ENCODE measurements around the gene WBP11.
A peak's percentile ranks its signal among the peaks of the same experiment; 100 is the strongest.

WBP11 gene

DNA sequence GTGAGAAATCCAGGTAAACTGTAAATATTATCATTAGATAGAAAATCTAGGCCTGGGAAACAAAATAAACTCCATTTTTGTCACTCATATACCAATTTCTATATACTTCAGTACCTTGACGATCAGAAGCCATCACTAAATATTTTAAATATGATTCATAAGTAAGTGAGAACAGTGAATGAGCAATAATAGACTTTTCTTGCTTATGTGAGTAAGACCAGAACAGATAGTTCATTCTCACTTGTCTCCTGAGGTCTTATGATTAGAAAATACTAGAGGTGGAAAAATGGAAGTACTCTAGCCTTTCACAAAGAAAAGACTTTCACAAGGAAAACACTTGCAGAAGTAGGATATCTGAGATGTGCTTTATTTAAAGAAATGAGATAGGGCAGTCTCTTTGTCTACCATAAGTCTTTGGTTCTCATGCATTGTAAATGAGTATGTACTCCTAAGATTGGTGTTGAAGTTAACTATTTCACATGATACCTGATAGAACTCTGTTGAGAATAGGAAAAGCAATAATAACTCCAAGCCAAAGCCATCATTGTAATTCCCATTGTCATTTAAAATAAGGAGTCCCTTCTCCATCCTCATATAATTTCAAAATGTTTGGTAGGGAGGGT, 20.8 kb upstream of the WBP11 start:
- no peak for FAIRE-seq

DNA sequence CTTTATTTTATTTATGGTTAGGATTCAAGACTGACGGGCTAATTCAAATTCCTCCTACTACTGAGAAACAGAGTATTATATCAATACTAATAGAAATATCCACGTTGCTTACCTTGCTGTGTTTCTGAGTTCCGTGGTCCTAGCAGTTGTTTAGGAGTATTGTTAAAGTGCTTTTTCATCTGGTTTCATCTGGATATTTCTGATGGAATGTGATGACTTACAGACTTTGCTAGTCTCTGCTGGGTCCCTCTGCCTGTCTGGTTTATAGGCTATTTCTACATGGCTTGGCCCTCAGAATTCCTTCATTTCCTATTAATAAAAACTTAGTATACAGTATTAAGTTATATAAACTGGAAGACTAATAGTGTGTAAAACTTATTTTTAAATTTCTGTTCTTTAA, 10.7 kb upstream of the WBP11 start, which contains the start of gene SMCO3:
SMCO3 (minus strand) TSS at position 169 of the 400 bp plus-strand sequence. CDS start 7,502 bp downstream, outside the sequence.
- no peak for FAIRE-seq

DNA sequence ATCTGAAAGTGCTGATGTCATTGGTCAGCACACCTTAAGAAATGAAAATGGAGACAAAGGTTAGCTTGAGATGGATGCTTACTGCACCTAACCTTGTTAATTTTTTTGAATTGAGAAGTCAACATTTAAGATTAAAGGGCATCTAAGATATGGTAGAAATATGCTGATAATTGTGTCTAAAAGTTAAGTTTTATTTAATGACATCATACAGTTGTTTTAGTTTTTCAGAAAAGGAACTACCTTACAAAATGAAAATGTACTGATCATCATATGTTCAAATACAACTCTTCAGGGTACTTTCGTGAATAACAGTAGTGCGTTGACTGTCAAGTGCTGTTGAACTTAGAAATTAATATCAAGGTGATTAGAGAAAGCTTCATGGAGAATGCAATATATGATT, 8.2 kb upstream of the WBP11 start:
- FAIRE-seq, result peak; percentile 21

DNA sequence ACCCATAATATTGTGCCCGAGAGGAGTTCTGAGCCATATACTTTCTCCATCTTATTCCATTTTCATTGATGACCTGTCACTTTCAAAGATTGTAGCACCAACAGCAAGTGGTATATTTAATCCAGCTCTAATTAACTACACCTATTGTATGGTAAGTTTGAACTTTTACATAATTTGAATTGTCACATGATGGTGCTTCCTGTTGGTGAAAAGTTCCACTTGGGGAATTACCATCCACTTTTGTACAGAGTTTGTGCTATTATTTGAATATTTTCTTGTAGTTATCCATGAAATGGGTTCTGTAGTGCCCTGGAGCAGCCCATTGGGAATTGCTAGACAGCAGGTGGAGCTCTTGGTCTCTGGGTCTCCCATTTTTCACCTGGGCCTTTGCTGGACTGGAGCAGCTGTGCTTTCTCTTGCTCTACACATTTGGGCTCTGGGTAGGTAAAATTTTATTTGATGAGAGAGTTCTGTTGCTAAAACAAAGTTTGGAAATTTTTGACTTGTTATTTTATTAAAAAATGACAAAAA, 7.7 kb upstream of the WBP11 start:
- FAIRE-seq, result no peak

DNA sequence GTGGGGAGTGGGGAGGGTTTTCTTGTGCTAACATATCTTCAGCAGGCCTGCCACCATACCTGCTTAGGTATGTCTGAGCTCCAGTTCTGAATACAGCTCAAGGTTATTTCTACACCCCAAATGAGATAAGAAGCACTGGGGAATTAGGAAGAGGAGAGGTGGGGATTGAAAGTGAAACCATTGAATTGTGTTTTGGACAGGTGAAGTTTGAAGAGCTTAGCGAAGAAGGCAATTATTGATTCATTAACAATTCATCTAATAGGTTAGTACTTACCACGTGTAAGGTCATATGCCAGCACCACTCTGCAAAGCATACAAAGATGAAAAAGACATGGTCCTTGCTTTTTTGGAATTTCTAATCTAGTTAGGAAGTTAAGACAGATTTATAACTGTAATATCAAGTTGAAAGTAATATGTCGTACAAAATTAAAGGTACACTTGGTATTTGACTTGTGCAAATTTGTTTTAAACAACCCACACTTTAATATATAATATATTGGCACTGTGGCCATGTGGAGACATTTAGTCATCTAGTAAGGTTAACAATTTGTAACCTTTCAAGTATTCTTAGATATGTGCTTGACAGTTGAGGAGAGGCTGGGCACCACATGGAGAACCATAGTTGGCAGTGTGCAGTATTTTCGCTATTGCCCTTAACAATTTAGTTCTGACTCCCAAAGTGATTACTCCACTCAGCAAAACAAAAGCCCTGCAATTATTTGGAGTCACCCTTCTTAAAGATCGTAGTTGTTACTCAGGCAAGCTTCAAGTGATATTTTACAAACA, 7.1 kb upstream of the WBP11 start:
- no peak for FAIRE-seq

DNA sequence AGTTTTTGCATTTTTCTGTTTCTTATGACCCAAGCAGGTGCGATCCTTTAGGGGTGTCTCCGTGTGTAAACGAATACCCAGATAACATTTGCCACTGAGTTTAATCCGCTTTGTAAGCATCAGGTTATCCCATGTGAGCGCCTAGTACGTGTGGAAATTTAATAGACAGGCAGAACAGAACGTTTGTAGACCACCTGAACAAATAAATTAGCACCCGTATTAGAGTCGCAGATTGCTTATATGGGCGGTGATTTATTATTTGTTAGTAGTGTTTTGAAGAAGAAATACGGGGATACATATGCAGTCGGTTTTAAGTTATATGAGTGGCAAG, 517 bp upstream of the WBP11 start:
- no peak for FAIRE-seq

DNA sequence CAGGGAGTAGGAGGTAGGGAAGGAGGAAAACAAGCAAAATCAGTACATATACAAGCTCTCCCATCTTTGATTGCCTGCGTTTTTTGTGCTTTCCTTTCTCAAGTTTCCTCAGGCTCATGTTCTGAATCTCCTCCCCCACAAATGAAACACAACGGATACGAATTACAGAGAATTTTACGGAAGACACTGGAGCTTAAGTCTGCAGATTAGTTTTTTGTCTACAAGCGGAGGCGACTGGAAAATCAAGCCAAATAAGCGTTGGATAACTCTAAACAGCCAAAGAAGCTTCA, 612 bp downstream of the WBP11 start:
- FAIRE-seq, result no peak

GRCh38 chr12:14802247-14802646, 1.0 kb downstream of the WBP11 start:
- FAIRE-seq, result no peak

- no peak for FAIRE-seq
Measured at GRCh38 chr12:14795028-14795448, 8.2 kb downstream of the WBP11 start.

DNA sequence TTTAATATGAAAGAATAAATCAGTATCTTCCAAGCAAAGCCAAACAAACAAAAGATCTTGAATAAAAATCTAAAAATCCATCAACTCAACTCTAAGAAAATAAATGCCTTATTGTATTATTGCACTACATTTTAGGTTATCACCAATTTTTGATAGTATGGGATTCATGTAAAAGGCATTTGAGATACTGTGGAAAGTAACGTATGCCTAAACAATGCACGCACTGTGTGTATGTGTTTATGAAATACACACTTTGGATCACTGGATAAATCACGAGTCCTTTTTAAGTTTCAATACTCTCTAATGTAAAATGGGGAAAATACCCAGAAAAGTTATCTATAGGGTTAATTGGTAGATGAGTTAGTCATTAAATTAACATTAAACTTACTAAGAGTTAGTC, 17.7 kb downstream of the WBP11 start:
- no peak for FAIRE-seq

- no peak for FAIRE-seq
Measured at GRCh38 chr12:14784471-14784870, 18.8 kb downstream of the WBP11 start.

GRCh38 chr12:14782756-14783155, 20.5 kb downstream of the WBP11 start:
- FAIRE-seq, result no peak

DNA sequence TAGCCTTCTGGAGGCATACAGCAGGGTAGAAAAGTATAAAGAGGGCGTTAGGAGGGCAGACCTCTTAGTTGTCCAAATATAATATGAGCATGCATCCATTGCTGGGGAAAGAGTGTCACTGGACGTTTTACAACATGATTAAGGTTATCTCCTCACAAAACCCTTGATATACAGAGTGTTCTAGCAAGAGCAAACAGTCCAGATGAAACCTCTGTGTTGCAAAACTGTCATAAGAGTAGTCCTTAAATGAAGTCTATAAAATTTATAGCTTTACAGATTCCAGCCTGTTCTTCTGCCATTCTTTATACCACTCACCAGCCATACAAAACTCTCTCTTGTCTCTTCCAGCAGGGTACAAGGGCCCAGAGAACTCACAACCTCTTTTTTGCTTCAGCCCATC, 21.7 kb downstream of the WBP11 start:
- no peak for FAIRE-seq

- FAIRE-seq, result no peak
Measured at GRCh38 chr12:14780859-14781258, 22.4 kb downstream of the WBP11 start.

GRCh38 chr12:14779834-14780233, 23.4 kb downstream of the WBP11 start:
- FAIRE-seq, result no peak

DNA sequence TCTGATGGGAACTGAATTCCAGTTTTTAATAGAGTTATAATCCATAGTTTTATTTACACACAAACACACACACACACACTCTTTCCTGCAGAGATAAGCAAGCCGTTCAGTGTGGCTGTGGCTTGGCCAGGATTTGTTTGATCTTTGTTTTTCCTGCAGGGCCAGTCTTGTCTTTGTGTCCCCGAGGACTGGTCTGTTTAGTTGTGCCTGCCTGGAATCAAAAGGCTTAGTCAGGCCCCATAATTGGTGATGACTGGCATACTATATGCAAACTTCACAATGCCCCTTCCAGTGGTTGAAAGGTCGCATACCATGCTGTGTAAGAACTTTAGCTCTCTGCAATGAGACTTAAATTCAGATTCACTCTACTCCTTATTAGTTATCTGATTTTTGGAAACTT, 26.0 kb downstream of the WBP11 start:
- no peak for FAIRE-seq

DNA sequence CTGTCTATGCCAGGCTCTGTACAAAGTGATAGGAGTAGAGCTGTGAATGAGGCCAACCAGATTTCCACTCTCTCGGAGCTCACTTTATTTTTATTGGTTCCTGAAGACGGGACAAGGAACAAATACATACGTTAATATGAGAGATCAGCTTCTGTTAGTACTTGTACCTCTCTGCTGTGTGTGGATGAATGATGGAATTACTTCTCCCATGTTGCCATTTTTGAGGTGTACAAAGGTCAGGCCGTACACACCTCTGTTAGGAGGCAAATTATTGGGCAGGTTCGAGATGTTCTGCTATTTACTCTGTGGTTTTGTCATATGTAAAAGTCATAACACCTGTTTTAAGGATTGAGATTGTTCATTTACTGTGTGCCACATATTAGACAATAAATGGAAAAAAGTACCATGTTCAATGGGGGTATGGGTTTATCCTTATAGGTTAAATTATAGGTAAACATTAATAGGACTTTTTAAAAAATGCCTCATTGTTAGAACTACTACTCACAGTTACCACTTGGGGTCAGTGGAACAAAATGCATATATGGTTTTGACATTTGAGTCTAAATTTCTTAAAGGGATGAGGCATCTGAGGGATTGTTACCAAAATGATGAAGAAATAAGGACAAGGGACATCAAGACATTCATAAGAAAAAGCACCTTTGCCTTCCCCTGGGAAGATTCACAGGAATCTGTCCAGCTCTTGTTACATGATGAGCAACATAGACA, 26.9 kb downstream of the WBP11 start:
- FAIRE-seq, result no peak

DNA sequence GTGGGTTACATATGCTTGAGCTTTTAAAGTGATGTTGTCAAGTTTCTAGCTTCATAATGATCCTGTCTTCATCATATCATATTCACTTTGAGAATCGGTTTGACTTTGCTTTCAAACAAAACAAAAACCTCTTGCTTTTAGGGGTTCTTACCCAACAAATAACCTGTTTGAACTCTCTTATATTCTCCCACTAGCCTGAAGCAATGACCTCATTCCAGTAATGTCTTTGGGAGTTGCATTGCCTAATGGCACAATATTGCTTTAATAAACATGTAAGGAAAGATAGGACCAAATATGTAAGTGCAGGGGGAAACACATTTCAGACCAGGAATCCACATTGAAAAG, 27.7 kb downstream of the WBP11 start:
- no peak for FAIRE-seq

DNA sequence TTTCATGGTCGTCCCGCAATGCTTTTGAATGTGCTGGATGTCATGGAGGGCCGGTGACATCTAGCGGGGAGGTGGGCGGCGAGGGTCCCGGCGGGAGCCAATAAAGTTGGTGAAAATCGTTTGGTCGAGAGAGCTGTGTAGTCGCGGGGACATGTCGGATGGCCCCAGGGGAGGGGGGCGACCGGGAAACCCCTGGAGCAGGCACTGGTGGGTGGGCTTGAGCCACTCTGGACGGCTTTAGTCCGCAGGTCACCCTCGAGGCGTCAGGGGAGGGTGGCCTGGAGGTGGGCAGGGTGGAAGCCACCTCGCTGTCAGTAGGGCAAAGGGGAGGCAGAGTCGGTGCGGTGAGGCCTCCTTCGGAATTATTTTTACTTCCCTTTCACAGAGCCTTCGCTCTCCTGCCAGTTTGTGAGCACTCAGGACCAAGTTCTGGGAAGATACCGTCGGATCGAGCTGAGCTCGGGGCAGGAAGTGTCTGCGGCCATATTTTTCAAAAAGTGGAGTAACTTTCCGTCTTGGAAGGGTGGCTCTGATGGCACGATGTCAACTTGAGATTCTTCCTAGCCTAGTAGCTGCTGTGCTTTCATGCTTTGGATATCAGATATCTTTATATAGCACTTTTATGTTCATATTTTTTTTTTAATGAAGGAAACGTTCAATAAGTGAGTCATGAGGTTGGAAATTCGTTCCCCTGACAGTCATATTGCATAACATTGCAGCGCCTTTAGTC, 28.2 kb downstream of the WBP11 start:
- no peak for FAIRE-seq

DNA sequence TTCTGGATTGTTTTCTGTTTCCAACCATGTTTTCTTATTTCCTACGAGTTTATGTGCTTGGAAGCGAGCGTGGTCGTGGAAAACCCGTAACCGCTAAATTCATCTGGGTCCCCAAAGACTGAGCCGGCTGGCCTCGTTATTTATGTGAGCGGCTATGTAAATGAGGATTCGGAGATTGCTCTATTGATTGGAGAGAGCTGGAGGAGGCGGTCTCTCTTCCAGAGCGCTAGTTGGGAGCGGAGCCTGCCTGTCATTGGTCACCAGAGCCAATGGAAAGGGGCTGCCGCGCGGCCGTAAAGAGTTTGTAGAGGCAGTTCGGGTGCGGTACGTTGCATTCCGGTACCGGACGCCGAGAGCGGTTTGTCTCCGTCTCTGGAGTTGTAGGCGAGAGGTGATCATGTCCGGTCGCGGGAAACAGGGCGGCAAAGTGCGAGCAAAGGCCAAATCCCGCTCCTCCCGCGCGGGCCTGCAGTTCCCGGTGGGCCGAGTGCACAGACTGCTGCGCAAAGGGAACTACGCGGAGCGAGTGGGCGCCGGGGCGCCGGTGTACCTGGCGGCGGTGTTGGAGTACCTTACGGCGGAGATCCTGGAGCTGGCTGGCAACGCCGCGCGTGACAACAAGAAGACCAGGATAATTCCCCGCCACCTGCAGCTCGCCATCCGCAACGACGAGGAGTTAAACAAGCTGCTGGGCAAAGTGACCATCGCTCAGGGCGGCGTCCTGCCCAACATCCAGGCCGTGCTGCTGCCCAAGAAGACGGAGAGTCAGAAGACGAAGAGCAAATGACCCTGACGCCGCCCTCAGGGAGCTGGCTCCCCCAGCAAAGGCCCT, 29.0 kb downstream of the WBP11 start:
- peak; percentile 73 for FAIRE-seq

GRCh38 chr12:14773685-14774073, 29.6 kb downstream of the WBP11 start:
- FAIRE-seq, result no peak

GRCh38 chr12:14772946-14773345, 30.3 kb downstream of the WBP11 start:
- FAIRE-seq, result no peak

All from endometrium (tissue), 2 donors.